Measurements from ENCODE around the gene ZNF862.
"Not testable (repeated sequence)": the region's sequence is repeated elsewhere in the genome, so short reads cannot be mapped to it uniquely, and the experiment has no call there.

Gene ZNF862

GRCh38 chr7:149825567-149826343 lies 12.4 kb upstream of the ZNF862 start:
- no peak for DNase-seq

- no peak for DNase-seq
Observed at GRCh38 chr7:149826344-149827088, 11.7 kb upstream of the ZNF862 start.

GRCh38 chr7:149827089-149827981 lies 10.8 kb upstream of the ZNF862 start:
- DNase-seq: no peak

DNA sequence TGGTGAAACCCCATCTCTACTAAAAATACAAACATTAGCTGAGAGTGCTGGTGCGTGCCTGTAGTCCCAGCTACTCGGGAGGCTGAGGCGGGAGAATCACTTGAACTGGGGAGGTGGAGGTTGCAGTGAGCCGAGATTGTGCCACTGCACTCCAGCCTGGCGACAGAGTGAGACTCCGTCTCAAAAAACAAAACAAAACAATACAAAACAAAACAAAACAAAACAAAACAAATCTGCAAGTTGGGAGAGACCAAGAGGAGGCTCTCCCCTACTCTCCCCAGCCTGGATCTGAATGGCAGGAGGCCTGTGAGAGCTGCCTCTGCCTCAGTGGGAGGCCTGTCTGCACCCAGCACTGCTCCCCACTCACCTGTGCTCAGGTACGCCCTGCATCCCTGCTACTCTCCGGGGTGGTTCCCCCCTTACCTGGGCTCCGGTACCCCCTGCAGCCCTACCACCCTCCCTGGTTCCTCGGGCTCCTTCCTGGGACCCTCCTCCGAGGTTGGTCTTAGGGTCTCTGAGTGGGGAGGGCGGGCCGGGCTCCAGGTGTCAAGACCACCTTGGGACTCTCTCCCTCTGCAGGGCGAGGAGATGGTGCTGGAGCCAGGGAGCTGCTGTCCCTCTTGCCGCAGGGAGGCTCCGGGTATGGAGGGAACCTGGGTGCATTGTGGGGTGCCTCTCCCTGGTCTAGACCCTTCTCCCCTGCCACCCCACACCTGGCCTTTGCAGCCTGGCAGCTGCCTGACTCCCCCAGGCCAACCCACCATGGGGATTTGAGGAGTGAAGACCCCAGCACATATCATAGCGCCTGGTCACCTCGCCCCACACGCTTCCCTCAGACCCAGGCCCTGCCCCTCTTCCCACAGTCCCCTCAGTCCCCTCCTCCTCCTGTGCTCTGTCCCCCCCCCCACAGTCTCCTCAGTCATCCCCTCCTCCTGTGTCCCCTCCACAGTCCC lies 9.5 kb upstream of the ZNF862 start:
- no peak for DNase-seq

DNA sequence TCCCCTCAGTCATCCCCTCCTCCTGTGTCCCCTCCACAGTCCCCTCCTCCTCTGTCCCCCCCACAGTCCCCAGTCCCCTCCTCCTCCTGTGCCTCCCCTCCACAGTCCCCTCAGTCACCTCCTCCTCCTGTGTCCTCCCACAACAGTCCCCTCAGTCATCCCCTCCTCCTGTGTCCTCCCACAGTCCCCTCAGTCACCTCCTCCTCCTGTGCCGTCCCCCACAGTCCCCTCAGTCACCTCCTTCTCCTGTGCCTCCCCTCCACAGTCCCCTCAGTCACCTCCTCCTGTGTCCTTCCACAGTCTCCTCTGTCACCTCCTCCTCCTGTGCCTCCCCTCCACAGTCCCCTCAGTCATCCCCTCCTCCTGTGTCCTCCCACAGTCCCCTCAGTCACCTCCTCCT lies 7.6 kb upstream of the ZNF862 start:
- DNase-seq: not testable (repeated sequence)

GRCh38 chr7:149830997-149831740 lies 7.0 kb upstream of the ZNF862 start:
- DNase-seq: no peak

DNA sequence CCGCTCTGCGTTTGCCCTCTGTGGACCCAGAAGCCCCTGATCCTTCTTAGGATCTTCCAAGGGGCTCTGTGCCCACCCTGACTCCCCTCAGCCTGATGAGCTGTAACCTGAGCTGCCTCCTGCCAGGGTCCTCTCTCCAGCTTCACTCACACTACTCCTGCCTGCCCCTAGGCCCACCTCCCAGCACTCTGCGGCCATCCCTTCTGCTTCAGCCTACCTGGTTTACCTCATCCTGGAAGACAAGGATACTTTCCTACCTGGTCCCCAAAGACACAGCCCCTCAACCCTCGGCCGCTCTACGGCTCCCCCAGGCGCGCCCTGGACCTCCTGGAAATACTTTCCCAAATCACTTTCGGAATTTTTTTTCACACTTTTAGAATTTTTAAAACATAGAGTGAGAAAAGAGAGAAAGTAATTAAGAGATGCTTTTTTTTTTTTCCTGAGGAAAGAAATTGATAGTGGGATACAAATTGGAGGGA lies 6.4 kb upstream of the ZNF862 start:
- DNase-seq: no peak

DNA sequence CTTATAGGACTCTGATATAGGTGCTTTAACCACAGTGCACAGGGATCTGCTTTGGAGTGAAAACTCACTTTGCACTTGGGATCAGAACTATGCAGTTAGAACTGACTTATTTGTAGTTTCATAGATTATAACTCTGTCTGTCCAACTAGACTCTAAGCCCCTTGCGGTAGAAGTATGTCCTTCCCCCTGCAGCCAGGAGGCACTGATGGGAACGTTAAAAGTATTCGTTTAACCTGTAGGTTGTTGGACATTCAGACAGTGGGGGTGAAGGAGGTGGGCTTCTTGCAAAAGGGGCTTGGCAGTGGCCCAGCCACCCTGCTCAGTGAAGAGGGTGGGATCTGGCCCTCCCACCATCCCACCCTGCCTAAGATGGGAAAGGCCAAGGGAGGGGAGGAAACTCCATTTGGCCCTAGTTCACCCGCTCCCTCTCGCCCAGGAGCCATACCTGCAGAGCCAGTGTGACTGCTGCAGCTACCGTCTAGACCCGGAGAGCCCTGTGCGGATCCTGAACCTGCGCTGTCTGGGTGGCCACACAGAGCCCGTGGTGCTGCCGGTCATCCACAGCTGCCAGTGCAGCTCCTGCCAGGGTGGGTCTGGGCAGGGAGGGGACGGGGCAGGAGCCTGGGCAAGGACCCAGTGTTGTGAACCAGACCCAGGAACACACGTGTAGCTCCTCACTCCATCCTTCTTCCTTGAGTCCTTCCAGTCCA lies 5.7 kb upstream of the ZNF862 start:
- no peak for DNase-seq

GRCh38 chr7:149833495-149834130 lies 4.6 kb upstream of the ZNF862 start:
- DNase-seq: no peak

- no peak for DNase-seq
Observed at GRCh38 chr7:149834601-149835000, 3.6 kb upstream of the ZNF862 start.

DNA sequence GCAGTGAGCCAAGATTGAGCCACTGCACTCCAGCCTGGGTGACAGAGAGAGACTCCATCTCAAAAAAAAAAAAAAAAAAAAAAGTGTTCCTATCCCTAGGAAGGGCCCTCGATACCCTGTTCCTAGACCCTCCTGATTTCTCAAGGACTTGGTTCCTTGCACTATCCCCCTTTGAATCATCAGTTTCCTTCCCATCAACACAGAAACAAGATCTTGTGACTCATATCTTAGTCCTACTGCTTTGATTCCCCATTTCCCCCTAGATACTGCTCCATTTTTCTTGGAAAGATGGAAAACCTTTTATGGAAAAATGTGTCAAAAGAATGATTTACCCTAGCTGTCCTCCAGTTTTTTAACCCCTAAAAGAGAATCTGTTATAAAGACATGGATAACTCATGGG lies 1.7 kb upstream of the ZNF862 start:
- no peak for DNase-seq

DNA sequence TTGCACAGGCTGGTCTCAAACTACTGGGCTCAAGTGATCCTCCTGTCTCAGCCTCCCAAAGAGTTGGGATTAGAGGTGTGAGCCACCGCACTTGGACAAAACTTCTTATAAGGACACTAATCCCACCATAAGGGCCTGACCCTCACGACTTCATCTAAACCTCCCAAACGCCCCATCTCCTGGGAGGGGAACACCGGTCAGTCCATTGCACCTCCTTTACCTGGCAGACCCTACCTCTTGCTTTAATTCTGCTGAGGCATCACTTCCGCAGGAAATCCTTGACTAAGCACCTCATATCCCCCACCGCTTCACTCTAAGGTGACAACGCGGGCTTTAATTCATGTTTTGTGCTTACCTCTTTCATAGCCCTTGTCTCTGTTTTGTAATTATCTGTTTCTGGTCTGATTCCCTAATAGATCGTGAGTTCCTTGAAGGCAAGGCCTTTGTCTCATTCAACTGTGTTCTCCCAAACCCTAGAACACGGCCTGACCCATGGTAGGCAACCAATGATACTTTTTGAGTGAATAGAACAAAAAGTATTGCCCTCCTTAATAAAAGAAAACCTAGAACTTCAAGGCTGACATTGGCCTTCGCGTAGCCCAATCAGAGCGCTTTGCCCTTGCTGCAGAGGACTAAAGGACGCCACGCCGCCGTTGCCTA lies 481 bp upstream of the ZNF862 start:
- DNase-seq: no peak

- peak in 1 of 14 donors; percentile 47 for DNase-seq
Observed at GRCh38 chr7:149838992-149839408, 825 bp downstream of the ZNF862 start.

DNA sequence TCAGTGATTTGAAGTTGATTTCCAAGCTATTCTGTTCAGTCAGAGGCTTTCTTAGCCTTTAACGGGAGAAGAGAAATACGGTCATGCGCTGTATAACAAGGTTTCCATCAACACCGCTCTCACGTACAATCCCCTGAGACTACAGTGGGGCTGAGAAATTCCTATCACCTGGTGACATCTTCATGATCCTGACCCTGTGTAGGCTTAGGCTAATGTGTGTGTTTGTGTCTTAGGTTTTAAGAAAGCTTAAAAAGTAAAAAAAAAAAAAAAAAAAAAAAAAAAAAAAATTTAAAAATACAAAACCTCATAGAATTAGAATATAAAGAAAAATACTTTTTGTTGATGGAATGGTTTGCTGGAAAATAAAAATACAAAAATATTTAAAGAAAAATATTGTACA lies 1.8 kb downstream of the ZNF862 start:
- no peak for DNase-seq

GRCh38 chr7:149843566-149843965 lies 5.4 kb downstream of the ZNF862 start:
- DNase-seq: no peak

DNA sequence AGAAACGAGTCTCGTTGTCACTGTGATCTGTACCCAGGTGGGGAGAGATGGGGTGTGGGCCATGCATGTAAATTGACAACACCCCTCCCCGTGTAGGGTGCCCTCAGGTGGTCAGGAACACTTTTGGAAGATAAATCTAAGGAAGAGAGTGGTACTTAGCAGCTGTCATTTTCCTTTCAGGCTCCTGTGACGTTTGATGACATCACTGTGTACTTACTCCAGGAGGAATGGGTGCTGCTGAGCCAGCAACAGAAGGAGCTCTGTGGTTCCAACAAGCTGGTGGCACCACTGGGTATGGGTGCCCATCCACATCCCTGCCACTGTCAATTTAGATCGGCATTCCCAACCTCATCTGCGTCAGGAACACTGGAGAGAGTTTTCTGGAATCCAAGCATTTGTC lies 6.3 kb downstream of the ZNF862 start:
- DNase-seq: no peak

GRCh38 chr7:149845257-149845980 lies 7.2 kb downstream of the ZNF862 start:
- no peak for DNase-seq

DNA sequence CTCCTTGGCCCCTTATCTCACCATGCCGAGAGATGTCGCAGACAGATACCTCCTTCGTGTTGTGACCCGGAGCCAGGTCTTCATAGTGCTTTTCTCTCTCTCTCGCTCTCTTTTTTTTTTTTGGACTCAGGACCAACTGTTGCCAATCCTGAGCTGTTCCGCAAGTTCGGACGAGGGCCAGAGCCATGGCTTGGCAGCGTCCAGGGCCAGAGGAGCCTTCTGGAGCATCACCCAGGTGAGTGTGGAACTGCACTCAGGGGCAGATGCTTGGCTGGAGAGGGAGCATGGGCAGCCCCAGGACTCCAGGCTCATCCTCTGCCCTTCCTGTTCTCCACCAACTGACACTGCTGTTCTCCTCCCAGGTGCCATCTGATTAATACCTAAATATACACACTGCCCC lies 7.8 kb downstream of the ZNF862 start:
- peak in 1 of 14 donors; percentile 67 for DNase-seq
